ENCODE data around the gene TPRN.

- no peak for TF ChIP-seq CTCF (IDR thresholded peaks at IDR 0.05)
- no peak for TF ChIP-seq POLR2A (IDR thresholded peaks at IDR 0.05)
- TF ChIP-seq EP300 (IDR thresholded peaks at IDR 0.05), result no peak
Observed at GRCh38 chr9:137202966-137203365, 2.4 kb upstream of the TPRN start.

Data from sigmoid colon (tissue), 4 donors.